ENCODE measurements around the gene SPIRE1.

SPIRE1 gene

DNA sequence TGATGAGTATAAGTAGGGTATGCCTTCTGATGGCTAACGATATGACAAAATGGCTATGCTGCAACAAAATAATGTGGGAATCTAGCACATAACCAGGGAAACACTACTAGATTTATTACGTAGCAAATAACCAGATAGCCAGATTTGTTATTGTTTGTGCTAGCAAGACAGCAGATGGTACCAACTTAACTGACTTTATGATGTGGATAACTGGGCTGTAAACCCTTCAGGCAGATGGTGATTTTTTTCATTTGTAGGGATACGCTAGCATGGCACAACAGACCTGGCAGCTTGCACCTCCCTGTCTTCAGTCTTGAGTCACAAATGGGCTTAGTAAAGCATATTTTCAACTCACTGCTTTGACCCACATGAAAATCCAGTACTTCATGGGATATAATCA is 201.5 kb downstream of the SPIRE1 start:
- H3K79me2 ChIP-seq (ENCODE audit: insufficient read depth, low read depth): no peaks in the 10 kb centered on the region
- H3K36me3 ChIP-seq (ENCODE audit: insufficient read depth): no peaks in the 10 kb centered on the region
- no peak overlapping the region for H3K4me3 ChIP-seq (IDR thresholded peaks at IDR 0.05; ENCODE audit: insufficient read depth, low read depth, low read length)
- H3K9ac ChIP-seq: no peak overlapping the region
- H3K4me1 ChIP-seq (ENCODE audit: low read depth, poor library complexity, severe bottlenecking): no peaks in the 10 kb centered on the region
- no peak overlapping the region for H3K4me2 ChIP-seq
- no peak overlapping the region for H2AFZ ChIP-seq (ENCODE audit: low read depth)
- no peaks in the 10 kb centered on the region for H4K20me1 ChIP-seq (ENCODE audit: insufficient read depth)
- no peak overlapping the region for H3K27ac ChIP-seq
- H3K27me3 ChIP-seq (ENCODE audit: insufficient read depth, low read depth): no peaks in the 10 kb centered on the region
- TF ChIP-seq, protein P1, sequence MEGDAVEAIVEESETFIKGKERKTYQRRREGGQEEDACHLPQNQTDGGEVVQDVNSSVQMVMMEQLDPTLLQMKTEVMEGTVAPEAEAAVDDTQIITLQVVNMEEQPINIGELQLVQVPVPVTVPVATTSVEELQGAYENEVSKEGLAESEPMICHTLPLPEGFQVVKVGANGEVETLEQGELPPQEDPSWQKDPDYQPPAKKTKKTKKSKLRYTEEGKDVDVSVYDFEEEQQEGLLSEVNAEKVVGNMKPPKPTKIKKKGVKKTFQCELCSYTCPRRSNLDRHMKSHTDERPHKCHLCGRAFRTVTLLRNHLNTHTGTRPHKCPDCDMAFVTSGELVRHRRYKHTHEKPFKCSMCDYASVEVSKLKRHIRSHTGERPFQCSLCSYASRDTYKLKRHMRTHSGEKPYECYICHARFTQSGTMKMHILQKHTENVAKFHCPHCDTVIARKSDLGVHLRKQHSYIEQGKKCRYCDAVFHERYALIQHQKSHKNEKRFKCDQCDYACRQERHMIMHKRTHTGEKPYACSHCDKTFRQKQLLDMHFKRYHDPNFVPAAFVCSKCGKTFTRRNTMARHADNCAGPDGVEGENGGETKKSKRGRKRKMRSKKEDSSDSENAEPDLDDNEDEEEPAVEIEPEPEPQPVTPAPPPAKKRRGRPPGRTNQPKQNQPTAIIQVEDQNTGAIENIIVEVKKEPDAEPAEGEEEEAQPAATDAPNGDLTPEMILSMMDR (conservative IDR thresholded peaks at IDR 0.05; ENCODE audit: low read depth, low read length): no peak

DNA sequence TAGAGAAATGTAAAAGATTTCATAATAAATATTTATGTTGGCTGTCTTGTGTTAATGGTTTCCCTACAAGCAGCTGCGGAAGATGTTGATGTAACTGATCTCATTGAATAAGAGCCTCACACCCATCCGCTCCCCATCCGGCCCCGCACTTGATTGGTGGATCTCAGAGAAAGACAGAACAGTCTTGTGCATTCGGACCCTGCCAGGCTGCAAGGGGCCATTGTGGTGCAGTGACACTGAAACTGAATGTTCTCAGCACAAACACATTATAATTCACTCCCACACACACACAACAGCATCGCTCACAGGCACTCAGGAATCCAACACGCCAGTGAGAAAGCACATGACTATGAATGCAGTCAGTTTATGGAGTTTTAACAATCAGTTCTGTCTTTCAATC is 202.4 kb downstream of the SPIRE1 start:
- Histone ChIP-seq H3K27ac (no peak overlapping the region), H2AFZ (ENCODE audit: low read depth) (no peak overlapping the region), H3K27me3 (ENCODE audit: insufficient read depth, low read depth) (no peaks in the 10 kb centered on the region), H3K4me3 (IDR thresholded peaks at IDR 0.05; ENCODE audit: insufficient read depth, low read depth, low read length) (no peak overlapping the region), H3K79me2 (ENCODE audit: insufficient read depth, low read depth) (no peaks in the 10 kb centered on the region), H3K36me3 (ENCODE audit: insufficient read depth) (no peaks in the 10 kb centered on the region), H4K20me1 (ENCODE audit: insufficient read depth) (no peaks in the 10 kb centered on the region), H3K4me1 (ENCODE audit: low read depth, poor library complexity, severe bottlenecking) (no peaks in the 10 kb centered on the region), H3K9ac (no peak overlapping the region), H3K4me2 (no peak overlapping the region)
- TF ChIP-seq, protein P1 (conservative IDR thresholded peaks at IDR 0.05; ENCODE audit: low read depth, low read length): no peak

DNA sequence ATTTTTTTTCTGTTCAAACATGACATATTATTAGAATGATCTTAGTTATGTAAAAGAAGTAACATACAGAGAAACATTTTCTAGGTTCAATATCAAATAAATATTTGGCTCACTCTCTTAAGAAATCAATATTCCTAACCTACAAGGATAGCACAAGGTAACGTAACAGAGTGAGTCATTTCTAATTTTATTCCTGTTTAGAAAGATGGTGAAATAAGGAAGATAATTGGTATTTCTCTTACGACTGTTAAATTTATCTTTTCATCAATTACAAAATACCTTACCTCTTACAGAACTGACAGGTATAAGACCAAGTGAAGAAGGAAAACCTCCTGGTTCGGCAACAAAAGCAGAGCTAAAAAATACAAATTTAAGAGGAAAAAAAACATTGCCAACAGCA is 205.1 kb downstream of the SPIRE1 start:
- H3K9ac ChIP-seq: no peak overlapping the region
- H4K20me1 ChIP-seq (ENCODE audit: insufficient read depth): no peaks in the 10 kb centered on the region
- no peak overlapping the region for H3K4me2 ChIP-seq
- H3K4me3 ChIP-seq (IDR thresholded peaks at IDR 0.05; ENCODE audit: insufficient read depth, low read depth, low read length): no peak overlapping the region
- no peaks in the 10 kb centered on the region for H3K36me3 ChIP-seq (ENCODE audit: insufficient read depth)
- no peaks in the 10 kb centered on the region for H3K27me3 ChIP-seq (ENCODE audit: insufficient read depth, low read depth)
- H3K27ac ChIP-seq: no peak overlapping the region
- no peak overlapping the region for H2AFZ ChIP-seq (ENCODE audit: low read depth)
- TF ChIP-seq, protein P1 (conservative IDR thresholded peaks at IDR 0.05; ENCODE audit: low read depth, low read length): no peak
- no peaks in the 10 kb centered on the region for H3K79me2 ChIP-seq (ENCODE audit: insufficient read depth, low read depth)
- H3K4me1 ChIP-seq (ENCODE audit: low read depth, poor library complexity, severe bottlenecking): no peaks in the 10 kb centered on the region

DNA sequence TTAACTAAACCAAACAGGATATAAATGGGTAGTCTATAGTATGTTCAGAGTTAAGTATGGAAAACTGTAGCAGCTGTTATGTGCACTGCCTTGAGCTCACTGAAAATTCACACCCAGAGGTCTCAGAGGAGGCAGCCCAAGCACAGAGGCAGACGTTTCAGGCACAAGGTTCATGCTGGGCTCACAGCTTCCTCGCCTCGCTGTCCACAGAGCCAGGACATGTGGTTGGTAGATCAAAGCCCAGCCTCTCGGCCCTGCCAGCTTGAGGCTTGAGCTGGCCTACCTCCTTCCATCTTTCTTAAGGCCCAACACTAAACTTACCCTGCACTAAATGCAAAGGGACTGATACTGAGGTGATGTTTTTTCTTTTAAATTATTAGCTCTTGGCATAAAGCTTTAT is 206.5 kb downstream of the SPIRE1 start:
- no peak overlapping the region for H3K27ac ChIP-seq
- no peaks in the 10 kb centered on the region for H3K27me3 ChIP-seq (ENCODE audit: insufficient read depth, low read depth)
- H3K4me3 ChIP-seq (IDR thresholded peaks at IDR 0.05; ENCODE audit: insufficient read depth, low read depth, low read length): no peak overlapping the region
- no peak overlapping the region for H2AFZ ChIP-seq (ENCODE audit: low read depth)
- no peak overlapping the region for H3K4me2 ChIP-seq
- no peaks in the 10 kb centered on the region for H3K79me2 ChIP-seq (ENCODE audit: insufficient read depth, low read depth)
- no peaks in the 10 kb centered on the region for H3K4me1 ChIP-seq (ENCODE audit: low read depth, poor library complexity, severe bottlenecking)
- no peaks in the 10 kb centered on the region for H3K36me3 ChIP-seq (ENCODE audit: insufficient read depth)
- TF ChIP-seq, protein P1 (conservative IDR thresholded peaks at IDR 0.05; ENCODE audit: low read depth, low read length): no peak
- no peak overlapping the region for H3K9ac ChIP-seq
- H4K20me1 ChIP-seq (ENCODE audit: insufficient read depth): no peaks in the 10 kb centered on the region

Data from KMS-11 (cell line).